Fibroblast of mammary gland (primary cell): ENCODE data around the gene SLC25A51.
A peak's percentile ranks its signal among the peaks of the same experiment; 100 is the strongest.

Source experiments
- DNase-seq: peaks from one replicate; pipeline ENCODE4 v3.0.0-alpha.2; 2010; ENCODE audit warnings: low read depth
- H3K4me3 ChIP-seq: 2 replicates; pipeline ENCODE4 v1.5.1; 2011; ENCODE audit warnings: low read depth, mild to moderate bottlenecking, low read length, moderate library complexity; ENCODE audit not compliant: control insufficient read depth
- CTCF ChIP-seq: conservative IDR thresholded peaks from 2 replicates; pipeline ENCODE4 v1.5.1; 2011; ENCODE audit warnings: low read depth, low read length, inconsistent platforms; ENCODE audit not compliant: control insufficient read depth, insufficient read depth

The SLC25A51 gene

GRCh38 chr9:37905131-37905505 lies 1.2 kb upstream of the SLC25A51 start:
- H3K4me3 ChIP-seq: peak overlapping the region; percentile 88
- TF ChIP-seq CTCF: no peak
- no peak for DNase-seq

- no peak for TF ChIP-seq CTCF
- DNase-seq: peak; percentile 61
- peak overlapping the region; percentile 88 for H3K4me3 ChIP-seq
Measured at GRCh38 chr9:37904445-37905130, 661 bp upstream of the SLC25A51 start.

GRCh38 chr9:37902796-37903646 lies 906 bp downstream of the SLC25A51 start:
- peak overlapping the region; percentile 88 for H3K4me3 ChIP-seq
- TF ChIP-seq CTCF: no peak
- peak; percentile 75 for DNase-seq

- peak overlapping the region; percentile 88 for H3K4me3 ChIP-seq
- no peak for TF ChIP-seq CTCF
- no peak for DNase-seq
Measured at GRCh38 chr9:37902131-37902530, 1.8 kb downstream of the SLC25A51 start.

GRCh38 chr9:37899041-37899440 lies 4.9 kb downstream of the SLC25A51 start:
- no peak for TF ChIP-seq CTCF
- no peak overlapping the region for H3K4me3 ChIP-seq
- DNase-seq: peak; percentile 23

GRCh38 chr9:37897665-37898064 lies 6.3 kb downstream of the SLC25A51 start:
- no peak for DNase-seq
- H3K4me3 ChIP-seq: no peak overlapping the region
- no peak for TF ChIP-seq CTCF
